HG03196 (cell line): ENCODE data around the gene SPHKAP.
"Not testable (repeated sequence)": the region's sequence is repeated elsewhere in the genome, so short reads cannot be mapped to it uniquely, and the experiment has no call there.

Experiments
- ATAC-seq: cut with Tn5 transposase; IDR thresholded peaks from one replicate; pipeline ENCODE4 v1.9.1; 2021; ENCODE audit not compliant: unreplicated experiment

SPHKAP gene

GRCh38 chr2:228181098-228182019 is at the start of gene SPHKAP:
Gene SPHKAP (minus strand): TSS chr2:228181687. CDS start chr2:228181598, 89 bp downstream.
- ATAC-seq = no peak

GRCh38 chr2:228227466-228227865 is 46.0 kb upstream of the SPHKAP start:
- ATAC-seq = no peak

- ATAC-seq = no peak
Measured at GRCh38 chr2:228224410-228224809, 42.9 kb upstream of the SPHKAP start.

- not testable (repeated sequence) for ATAC-seq
Measured at GRCh38 chr2:228218593-228218992, 37.1 kb upstream of the SPHKAP start.

- no peak for ATAC-seq
Measured at GRCh38 chr2:228197504-228197903, 16.0 kb upstream of the SPHKAP start.

- ATAC-seq = no peak
Measured at GRCh38 chr2:228180181-228181097, 1.0 kb downstream of the SPHKAP start.

- ATAC-seq = no peak
Measured at GRCh38 chr2:228167290-228167689, 14.2 kb downstream of the SPHKAP start.

- ATAC-seq = no peak
Measured at GRCh38 chr2:228164718-228165117, 16.8 kb downstream of the SPHKAP start.

- no peak for ATAC-seq
Measured at GRCh38 chr2:228157841-228158240, 23.6 kb downstream of the SPHKAP start.

- no peak for ATAC-seq
Measured at GRCh38 chr2:228144961-228145360, 36.5 kb downstream of the SPHKAP start.

- peak; percentile 99 for ATAC-seq
Measured at GRCh38 chr2:228140934-228141528, 40.5 kb downstream of the SPHKAP start.

GRCh38 chr2:228136027-228136426 is 45.5 kb downstream of the SPHKAP start:
- no peak for ATAC-seq

GRCh38 chr2:228135300-228135699 is 46.2 kb downstream of the SPHKAP start:
- no peak for ATAC-seq

- ATAC-seq = no peak
Measured at GRCh38 chr2:228131833-228132232, 49.7 kb downstream of the SPHKAP start.

GRCh38 chr2:228126401-228126800 is 55.1 kb downstream of the SPHKAP start:
- ATAC-seq = no peak

- no peak for ATAC-seq
Measured at GRCh38 chr2:228118940-228119339, 62.5 kb downstream of the SPHKAP start.

GRCh38 chr2:228107846-228108245 is 73.6 kb downstream of the SPHKAP start:
- no peak for ATAC-seq

- no peak for ATAC-seq
Measured at GRCh38 chr2:228105526-228106250, 75.8 kb downstream of the SPHKAP start.

GRCh38 chr2:228104215-228104614 is 77.3 kb downstream of the SPHKAP start:
- no peak for ATAC-seq

GRCh38 chr2:228103379-228103778 is 78.1 kb downstream of the SPHKAP start:
- ATAC-seq = no peak

- peak; percentile 88 for ATAC-seq
Measured at GRCh38 chr2:228102949-228103348, 78.5 kb downstream of the SPHKAP start.
